SK-N-SH (cell line): ENCODE results near the gene CYP51A1. TPM values are rescaled to one million over a fixed set of nuclear protein-coding genes. Genes with fewer than 3 reads are reported as not detected.

Experiments
- CTCF ChIA-PET: fragments of 300-600, 350-600 bp; formaldehyde crosslinking; extraction: SDS; loops from one replicate; lab custom pipeline; 2021; lab: Yijun Ruan, JAX
- POLR2A ChIA-PET: fragments of 350-600 bp; sonication (Branson Sonifier 250); formaldehyde crosslinking; extraction: SDS; loops from one replicate; lab custom pipeline; 2020; ENCODE audit warnings: antibody characterized with exemption, inconsistent platforms; lab: Yijun Ruan, JAX
- DNase-seq: peaks from one replicate; pipeline ENCODE4 v3.0.0; 2012
- H2AFZ ChIP-seq: fragments of 200-600 bp; sonication (generic); 2 replicates; pipeline ENCODE4 v1.8.1; 2016; ENCODE audit warnings: antibody characterized with exemption, mild to moderate bottlenecking, low read depth
- H3F3A ChIP-seq: fragments of 200-600 bp; sonication (generic); replicated peaks from 2 replicates; pipeline ENCODE3; 2016; ENCODE audit warnings: antibody characterized with exemption, mild to moderate bottlenecking; ENCODE audit not compliant: insufficient read depth
- H3K27ac ChIP-seq, 2 experiments: fragments of 200-500 bp in 1 of 2; fragments of 200-600 bp in 1 of 2; sonication (Bioruptor generic) in 1 of 2; sonication (generic), shearing (Covaris generic) in 1 of 2; 2 replicates each; pipeline versions ENCODE4 v1.5.1 to v1.6.1; 2014 to 2016; ENCODE audit warnings: low read depth in 2 of 2, inconsistent platforms in 1 of 2, low read length in 1 of 2, mild to moderate bottlenecking in 1 of 2, mixed read lengths in 1 of 2
- H3K27me3 ChIP-seq: fragments of 200-600 bp; sonication (generic), shearing (Covaris generic); 2 replicates; pipeline ENCODE4 v1.6.1; 2016; ENCODE audit warnings: mixed run types; ENCODE audit not compliant: insufficient read depth
- H3K36me3 ChIP-seq, 2 experiments: fragments of 200-500 bp in 1 of 2; fragments of 200-600 bp in 1 of 2; sonication (Bioruptor generic) in 1 of 2; sonication (generic) in 1 of 2; replicated peaks in 1 of 2; 2 replicates each; pipeline versions ENCODE3 to v1.5.1; 2014 to 2016; ENCODE audit warnings: low read length in 1 of 2, mild to moderate bottlenecking in 1 of 2; ENCODE audit not compliant: insufficient read depth in 2 of 2, control insufficient read depth in 1 of 2
- H3K4me1 ChIP-seq, 2 experiments: fragments of 200-500 bp in 1 of 2; fragments of 200-600 bp in 1 of 2; sonication (Bioruptor generic) in 1 of 2; sonication (generic), shearing (Covaris generic) in 1 of 2; 2 replicates each; pipeline versions ENCODE4 v1.5.1 to v1.6.1; 2014 to 2016; ENCODE audit warnings: low read depth in 1 of 2, low read length in 1 of 2, mixed run types in 1 of 2; ENCODE audit not compliant: insufficient read depth in 2 of 2, control insufficient read depth in 1 of 2
- H3K4me2 ChIP-seq: fragments of 200-600 bp; sonication (generic), shearing (Covaris generic); 2 replicates; pipeline ENCODE4 v1.6.1; 2017; ENCODE audit warnings: mixed run types
- H3K4me3 ChIP-seq, 2 experiments: fragments of 200-500 bp in 1 of 2; fragments of 200-600 bp in 1 of 2; sonication (Bioruptor generic) in 1 of 2; sonication (generic), shearing (Covaris generic) in 1 of 2; 2 replicates each; pipeline versions ENCODE4 v1.5.1 to v1.8.1; 2014 to 2016; ENCODE audit warnings: low read depth in 2 of 2, inconsistent platforms in 1 of 2, low read length in 1 of 2, mild to moderate bottlenecking in 1 of 2, mixed read lengths in 1 of 2, moderate library complexity in 1 of 2
- H3K79me2 ChIP-seq: fragments of 200-600 bp; sonication (generic); 2 replicates; pipeline ENCODE4 v1.8.1; 2017; ENCODE audit warnings: mild to moderate bottlenecking; ENCODE audit not compliant: insufficient read depth
- H3K9ac ChIP-seq: fragments of 200-600 bp; sonication (generic); 2 replicates; pipeline ENCODE4 v1.6.1; 2017; ENCODE audit warnings: mixed run types
- H3K9me2 ChIP-seq: fragments of 200-600 bp; sonication (generic); 2 replicates; pipeline ENCODE4 v1.6.1; 2017; ENCODE audit warnings: mixed run types
- H3K9me3 ChIP-seq: fragments of 200-600 bp; sonication (generic); 2 replicates; pipeline ENCODE4 v1.6.1; 2017; ENCODE audit warnings: mixed run types, mild to moderate bottlenecking, moderate library complexity
- H4K20me1 ChIP-seq: fragments of 200-600 bp; sonication (generic); 2 replicates; pipeline ENCODE4 v1.6.1; 2017; ENCODE audit warnings: mild to moderate bottlenecking, mixed run types; ENCODE audit not compliant: insufficient read depth
- CHD2 ChIP-seq: fragments of 150-350 bp; IDR thresholded peaks from 2 replicates; pipeline ENCODE4 v1.6.1; 2018; ENCODE audit warnings: low read length; ENCODE audit not compliant: partially characterized antibody
- CTCF ChIP-seq: fragments of 200-600 bp; sonication (generic); IDR thresholded peaks from 2 replicates; pipeline ENCODE4 v1.6.1; 2017; ENCODE audit warnings: antibody characterized with exemption, mild to moderate bottlenecking, moderate library complexity
- GABPA ChIP-seq: IDR thresholded peaks from 2 replicates; pipeline ENCODE4 v1.4.0; 2012; ENCODE audit warnings: low read depth, mild to moderate bottlenecking
- GATA2 ChIP-seq: sonication (generic); formaldehyde crosslinking; IDR thresholded peaks from 2 replicates; pipeline ENCODE4 v1.5.0; 2020; ENCODE audit warnings: mild to moderate bottlenecking, missing genetic modification reagents
- JUND ChIP-seq: IDR thresholded peaks from 2 replicates; pipeline ENCODE4 v1.4.0; 2012
- MAX ChIP-seq: IDR thresholded peaks from 2 replicates; pipeline ENCODE4 v1.4.0; 2012; ENCODE audit warnings: low read depth
- RCOR1 ChIP-seq: fragments of 150-350 bp; IDR thresholded peaks from 2 replicates; pipeline ENCODE4 v1.6.1; 2017; ENCODE audit warnings: antibody characterized with exemption, low read length
- RXRA ChIP-seq: IDR thresholded peaks from 2 replicates; pipeline ENCODE4 v1.4.0; 2012; ENCODE audit warnings: low read depth, mild to moderate bottlenecking, borderline replicate concordance
- TEAD4 ChIP-seq: IDR thresholded peaks from 2 replicates; pipeline ENCODE4 v1.4.0; 2012; ENCODE audit warnings: mild to moderate bottlenecking, borderline replicate concordance; ENCODE audit not compliant: insufficient read depth
- YY1 ChIP-seq: IDR thresholded peaks from 2 replicates; pipeline ENCODE4 v1.4.0; 2012; ENCODE audit warnings: low read depth, mild to moderate bottlenecking
- WGBS: methylation state at CpG from one replicate; pipeline ENCODE4 v1.1.6; 2017; ENCODE audit warnings: low lambda C conversion rate; 5-methylcytosine and 5-hydroxymethylcytosine counted together
- polyA plus RNA-seq, 3 experiments: library from polyadenylated mRNA; depleted of rRNA; stranded (reverse); fragments of >200 nt; gene quantifications; 2 replicates each; pipeline ENCODE4 v1.2.3, GENCODE V29; 2012
- TF ChIP-seq, protein P1 (sequence below): fragments of 150-350 bp; IDR thresholded peaks from 2 replicates; pipeline ENCODE4 v1.6.1; 2017; ENCODE audit warnings: antibody characterized with exemption, low read length, low read depth, borderline replicate concordance

Gene CYP51A1
- polyA plus RNA-seq, 1 of the 3 experiments (the other 2 are of a cell fraction), result 4.7 TPM

- Histone ChIP-seq H4K20me1 (no peaks in the 10 kb centered on the region), H3K4me1 (no peaks in the 10 kb centered on the region), H3K4me3 (no peak overlapping the region), H3K9me2 (no peaks in the 10 kb centered on the region), H3K79me2 (no peaks in the 10 kb centered on the region), H3K4me2 (no peak overlapping the region), H3K9ac (no peak overlapping the region)
- TF ChIP-seq, protein P1, sequence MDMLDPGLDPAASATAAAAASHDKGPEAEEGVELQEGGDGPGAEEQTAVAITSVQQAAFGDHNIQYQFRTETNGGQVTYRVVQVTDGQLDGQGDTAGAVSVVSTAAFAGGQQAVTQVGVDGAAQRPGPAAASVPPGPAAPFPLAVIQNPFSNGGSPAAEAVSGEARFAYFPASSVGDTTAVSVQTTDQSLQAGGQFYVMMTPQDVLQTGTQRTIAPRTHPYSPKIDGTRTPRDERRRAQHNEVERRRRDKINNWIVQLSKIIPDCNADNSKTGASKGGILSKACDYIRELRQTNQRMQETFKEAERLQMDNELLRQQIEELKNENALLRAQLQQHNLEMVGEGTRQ, result no peak
- no peak for TF ChIP-seq JUND
- TF ChIP-seq YY1, result no peak
- TF ChIP-seq MAX, result no peak
- TF ChIP-seq CHD2, result no peak
- no peak for TF ChIP-seq RXRA
- TF ChIP-seq RCOR1, result no peak
- TF ChIP-seq CTCF, result no peak
- no peak for TF ChIP-seq TEAD4
- no peak for TF ChIP-seq GATA2 (CRISPR knock-in tag)
- TF ChIP-seq, all 33 proteins: peak for 0
- Histone ChIP-seq H3K9me3 (no peaks in the 10 kb centered on the region), H3K36me3 (peaks cover 70 to 72% of the 10 kb centered on the region in 2 experiments), H3K27me3 (no peaks in the 10 kb centered on the region), H3F3A (no peaks in the 10 kb centered on the region), H2AFZ (no peak overlapping the region), H3K27ac (no peak overlapping the region)
- CTCF ChIA-PET, result interaction anchor here (1.0 kb wide), 1 partner anchor 9 kb away, joined by 4 read pairs; no protein-coding TSS in a partner anchor
- DNase-seq, result no peak
- 94% methylated on average over 1 of the region's 1 CpG for WGBS
- POLR2A ChIA-PET, result no interaction called here
Observed at GRCh38 chr7:92100534-92100933, 33.7 kb downstream of the CYP51A1 start.

GRCh38 chr7:92095380-92095779 lies 38.9 kb downstream of the CYP51A1 start:
- Histone ChIP-seq H3K9me2 (no peaks in the 10 kb centered on the region), H3K4me2 (no peak overlapping the region), H4K20me1 (no peaks in the 10 kb centered on the region), H3K9me3 (no peaks in the 10 kb centered on the region), H3K9ac (no peak overlapping the region), H2AFZ (no peak overlapping the region), H3F3A (peaks cover 8% of the 10 kb centered on the region), H3K27ac (no peak overlapping the region), H3K4me1 (no peaks in the 10 kb centered on the region), H3K27me3 (no peaks in the 10 kb centered on the region), H3K79me2 (no peaks in the 10 kb centered on the region), H3K36me3 (peaks cover 66 to 86% of the 10 kb centered on the region in 2 experiments), H3K4me3 (no peak overlapping the region)
- WGBS, result 90% methylated on average over 1 of the region's 1 CpG
- CTCF ChIA-PET, result interaction anchor here (0.7 to 1.5 kb wide), 4 partner anchors 7 to 38 kb away, joined by 3 read pairs; no protein-coding TSS in a partner anchor
- no peak for DNase-seq
- no peak for TF ChIP-seq GABPA
- POLR2A ChIA-PET, result no interaction called here
